Neural cell (in vitro differentiated cells): Measurements from ENCODE around the gene PSMD13.

Experiments
- CTCF ChIP-seq: fragments of 450-650 bp; IDR thresholded peaks from 2 replicates; pipeline ENCODE4 v1.5.1; 2014; ENCODE audit warnings: antibody characterized with exemption, mild to moderate bottlenecking, moderate library complexity; ENCODE audit not compliant: poor library complexity, severe bottlenecking
- EZH2 ChIP-seq: fragments of 200-600, 300-800 bp; shearing (Covaris generic), sonication (generic); IDR thresholded peaks from 2 replicates; pipeline ENCODE4 v1.6.1; 2014; ENCODE audit warnings: antibody characterized with exemption, low read length, borderline replicate concordance, mild to moderate bottlenecking; ENCODE audit not compliant: insufficient read depth, poor library complexity, severe bottlenecking

- TF ChIP-seq EZH2 = no peak
- no peak for TF ChIP-seq CTCF
Observed at GRCh38 chr11:197741-198235, 39.0 kb upstream of the PSMD13 start.
